ENCODE data around the gene RARS2. TPM values are rescaled to one million over a fixed set of nuclear protein-coding genes. Genes with fewer than 3 reads are reported as not detected.
"Not testable (repeated sequence)": the region's sequence is repeated elsewhere in the genome, so short reads cannot be mapped to it uniquely, and the experiment has no call there.

Gene RARS2
- total RNA-seq, 1 donor from 2014 or later, result 45.7 TPM

- FAIRE-seq (no peak), DNase-seq (ENCODE audit: low spot score in 2 of 2) (no peak)
Measured at GRCh38 chr6:87518453-87518852, 71.3 kb downstream of the RARS2 start.

DNA sequence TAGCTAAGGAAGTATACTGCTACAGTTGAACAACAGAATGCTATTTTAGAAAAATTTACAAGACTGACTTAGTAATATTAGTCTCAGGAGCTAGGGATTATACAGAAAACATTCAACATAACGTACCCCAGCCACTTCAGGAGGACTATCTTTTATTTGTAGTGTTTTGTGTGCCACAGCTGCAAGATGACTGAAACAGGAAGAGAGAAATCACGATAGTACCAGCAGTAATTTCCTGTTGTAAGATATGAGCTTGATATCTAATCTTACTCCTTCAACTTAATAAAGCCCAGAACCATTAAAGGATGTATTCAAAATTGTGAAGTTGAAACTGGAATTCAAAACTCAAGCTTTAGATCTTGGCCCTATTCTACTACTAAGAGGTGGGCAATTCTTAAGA lies 75.0 kb downstream of the RARS2 start:
- DNase-seq (ENCODE audit: low spot score in 2 of 2) (no peak), FAIRE-seq (no peak)

- FAIRE-seq (no peak), DNase-seq (ENCODE audit: low spot score in 2 of 2) (no peak)
Measured at GRCh38 chr6:87504441-87504840, 85.3 kb downstream of the RARS2 start.

GRCh38 chr6:87501809-87502572 lies 87.8 kb downstream of the RARS2 start:
- DNase-seq (ENCODE audit: low spot score in 2 of 2) (no peak), FAIRE-seq (no peak)

DNA sequence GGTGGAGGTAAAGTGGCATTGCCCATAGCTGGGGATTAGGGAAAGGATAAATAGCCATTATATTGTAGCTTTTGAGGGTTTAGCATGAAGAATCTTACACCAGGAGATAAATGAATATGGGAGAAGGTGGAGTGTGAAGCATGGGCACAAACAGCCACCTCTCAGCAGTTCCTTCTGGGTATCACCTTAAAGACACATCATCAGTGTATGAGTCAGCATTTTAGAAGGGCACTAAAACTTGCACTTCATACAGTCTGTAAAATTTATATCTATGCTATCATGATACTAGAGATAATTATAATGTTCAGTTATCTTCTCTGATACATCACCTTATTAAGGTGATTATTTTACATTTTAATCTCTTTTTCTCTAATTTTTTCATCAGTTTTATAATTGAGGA lies 91.7 kb downstream of the RARS2 start:
- DNase-seq (ENCODE audit: low spot score in 2 of 2), result no peak
- FAIRE-seq, result no peak

- FAIRE-seq (no peak), DNase-seq (ENCODE audit: low spot score in 2 of 2) (no peak)
Measured at GRCh38 chr6:87494761-87495422, 94.9 kb downstream of the RARS2 start.

- not testable (repeated sequence) for DNase-seq (ENCODE audit: low spot score in 2 of 2); FAIRE-seq
Measured at GRCh38 chr6:87489326-87489725, 100.5 kb downstream of the RARS2 start.

DNA sequence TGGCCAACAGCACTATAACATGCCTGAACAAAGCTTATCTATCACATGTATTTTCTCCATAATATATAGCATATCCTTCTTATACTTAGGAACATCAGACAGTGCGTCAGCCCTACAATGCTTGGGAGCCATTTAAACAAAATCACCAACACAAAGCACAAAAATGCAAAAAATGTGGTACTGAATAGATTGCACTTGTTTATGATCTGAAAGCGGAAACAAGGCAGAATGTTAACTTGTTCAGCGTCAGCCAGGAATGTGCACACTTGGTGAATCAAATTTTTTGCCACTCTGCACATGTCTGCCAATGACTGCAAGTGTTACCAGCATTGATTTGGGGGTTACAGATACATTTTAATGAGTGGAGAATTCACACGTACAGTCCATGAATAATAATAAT lies 102.2 kb downstream of the RARS2 start:
- FAIRE-seq, result no peak
- no peak for DNase-seq (ENCODE audit: low spot score in 2 of 2)

DNA sequence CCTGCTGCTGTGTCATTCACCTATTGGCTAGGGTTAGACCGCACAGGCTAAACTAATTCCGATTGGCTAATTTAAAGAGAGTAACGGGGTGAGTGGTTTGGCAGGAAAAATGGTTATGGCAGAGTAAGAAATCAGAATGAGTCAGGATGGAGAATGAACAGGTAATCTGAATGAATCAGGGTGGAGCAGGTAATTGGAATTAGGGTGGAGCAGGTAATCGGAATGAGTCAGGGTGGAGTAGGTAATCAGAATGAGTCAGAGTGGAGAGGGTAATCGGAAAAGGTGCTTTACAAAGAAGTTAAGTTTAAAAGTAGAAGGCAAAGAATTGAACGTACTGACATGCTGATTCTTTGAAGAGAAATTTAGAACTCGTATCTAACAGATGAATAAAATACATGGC lies 105.3 kb downstream of the RARS2 start:
- DNase-seq (ENCODE audit: low spot score in 2 of 2) (no peak), FAIRE-seq (no peak)

- FAIRE-seq, result no peak
- DNase-seq (ENCODE audit: low spot score in 2 of 2), result no peak
Measured at GRCh38 chr6:87483929-87484328, 105.9 kb downstream of the RARS2 start.

- DNase-seq (ENCODE audit: low spot score in 2 of 2), result no peak
- FAIRE-seq, result no peak
Measured at GRCh38 chr6:87482366-87482765, 107.4 kb downstream of the RARS2 start.

GRCh38 chr6:87481931-87482330 lies 107.9 kb downstream of the RARS2 start:
- FAIRE-seq, result no peak

DNA sequence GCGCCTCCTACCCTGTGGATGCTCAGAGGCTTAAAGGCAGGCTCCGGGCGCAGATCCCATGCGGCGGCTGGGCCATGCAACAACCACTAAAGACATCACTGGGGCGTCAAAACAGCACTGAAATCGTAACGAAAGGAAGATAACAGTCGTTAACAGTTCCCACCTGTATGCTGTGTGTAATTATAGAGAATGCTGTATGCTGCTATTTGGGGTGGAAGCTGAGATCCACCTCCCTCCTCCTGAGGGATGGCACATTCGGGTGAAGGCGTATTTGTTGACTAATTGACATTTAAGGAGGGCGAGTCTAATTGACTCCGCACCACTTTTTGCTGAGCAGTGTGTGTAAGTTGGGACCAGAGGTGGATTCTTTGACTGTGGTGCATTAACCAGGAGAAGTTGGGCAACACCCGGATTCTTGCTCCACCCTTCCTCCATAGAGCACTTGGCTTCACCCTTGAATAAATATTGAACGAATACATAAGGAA lies 116.3 kb downstream of the RARS2 start:
- FAIRE-seq, result no peak
- peak; percentile 33 to 44 for DNase-seq (ENCODE audit: low spot score in 2 of 2)

More at GRCh38 chr6:87481931-87482330, 107.9 kb downstream of the RARS2 start:
- DNase-seq (ENCODE audit: low spot score in 2 of 2), result no peak

- peak; percentile 86 to 87 for DNase-seq (ENCODE audit: low spot score in 2 of 2)
- FAIRE-seq, result no peak
Measured at GRCh38 chr6:87472525-87473418, 117.0 kb downstream of the RARS2 start, which contains the start of gene SLC35A1. Gene SLC35A1 (plus strand): TSS chr6:87472974. CDS start chr6:87473004, 30 bp downstream.

DNA sequence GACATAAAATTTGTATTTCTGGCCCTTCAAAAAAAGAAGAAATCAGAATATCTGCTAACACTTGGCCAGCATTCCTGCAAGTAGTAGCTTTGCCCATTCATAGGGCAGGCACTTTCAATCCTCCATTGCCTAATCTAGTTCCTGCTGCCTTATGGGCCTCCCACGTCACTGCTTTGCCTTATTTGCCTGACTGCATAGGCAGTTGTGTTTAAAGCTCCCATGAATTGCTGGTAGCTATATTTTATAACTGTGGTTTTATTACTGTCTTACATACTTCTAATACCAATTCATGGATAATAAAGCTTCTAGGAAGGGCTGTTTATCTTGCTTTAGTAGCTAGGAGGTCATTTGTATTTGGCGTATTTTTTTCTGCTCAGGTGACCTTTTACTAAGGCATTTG lies 124.7 kb downstream of the RARS2 start:
- no peak for FAIRE-seq
- DNase-seq (ENCODE audit: low spot score in 2 of 2), result no peak

Small RNAs within 50 kb of the gene (small RNA-seq; reads per million reads assigned to genes)
- not detected for gene RNU6-444P

Other genes starting within 250 kb of the RARS2 start
- gene C6orf163, start 245.2 kb downstream of the RARS2 start, total RNA-seq, result 4.9 TPM
- 2.0 TPM for gene CFAP206, start 182.0 kb downstream of the RARS2 start, total RNA-seq
- gene SLC35A1, start 117.0 kb downstream of the RARS2 start, total RNA-seq, result 24.9 TPM
- gene ORC3, start 148 bp upstream of the RARS2 start, total RNA-seq, result 40.8 TPM
- 57.1 TPM for gene AKIRIN2, start 112.2 kb upstream of the RARS2 start, total RNA-seq